SK-N-SH (cell line): ENCODE data around the gene ARHGAP26. TPM values are rescaled to one million over a fixed set of nuclear protein-coding genes. Genes with fewer than 3 reads are reported as not detected.

Experiments used
- GABPA ChIP-seq: IDR thresholded peaks from 2 replicates; pipeline ENCODE4 v1.4.0; 2012; ENCODE audit warnings: low read depth, mild to moderate bottlenecking
- JUND ChIP-seq: IDR thresholded peaks from 2 replicates; pipeline ENCODE4 v1.4.0; 2012
- MEF2A ChIP-seq: IDR thresholded peaks from 2 replicates; pipeline ENCODE4 v1.4.0; 2012; ENCODE audit warnings: low read depth, borderline replicate concordance
- NFIC ChIP-seq: IDR thresholded peaks from 2 replicates; pipeline ENCODE4 v1.4.0; 2012; ENCODE audit warnings: borderline replicate concordance
- POLR2AphosphoS5 ChIP-seq: IDR thresholded peaks from 2 replicates; pipeline ENCODE4 v1.6.1; 2012; ENCODE audit warnings: low read depth, low read length
- RCOR1 ChIP-seq: fragments of 150-350 bp; IDR thresholded peaks from 2 replicates; pipeline ENCODE4 v1.6.1; 2017; ENCODE audit warnings: antibody characterized with exemption, low read length
- RFX5 ChIP-seq: IDR thresholded peaks from 2 replicates; pipeline ENCODE4 v1.6.1; 2012; ENCODE audit warnings: mild to moderate bottlenecking, improper control_type of control experiment, low read length
- SMC3 ChIP-seq: IDR thresholded peaks from 2 replicates; pipeline ENCODE4 v1.6.1; 2012; ENCODE audit warnings: low read depth, low read length, improper control_type of control experiment
- TEAD4 ChIP-seq: IDR thresholded peaks from 2 replicates; pipeline ENCODE4 v1.4.0; 2012; ENCODE audit warnings: mild to moderate bottlenecking, borderline replicate concordance; ENCODE audit not compliant: insufficient read depth
- polyA plus RNA-seq, 3 experiments: library from polyadenylated mRNA; depleted of rRNA; stranded (reverse); fragments of >200 nt; gene quantifications; 2 replicates each; pipeline ENCODE4 v1.2.3, GENCODE V29; 2012
- TF ChIP-seq, protein P1 (sequence below): IDR thresholded peaks from 2 replicates; pipeline ENCODE4 v1.6.1; 2012; ENCODE audit warnings: mild to moderate bottlenecking, low read depth, low read length, moderate library complexity
- TF ChIP-seq, protein P2 (sequence below): IDR thresholded peaks from 2 replicates; pipeline ENCODE4; 2012
- TF ChIP-seq, protein P3 (sequence below): fragments of 150-350 bp; IDR thresholded peaks from 2 replicates; pipeline ENCODE4 v1.6.1; 2017; ENCODE audit warnings: antibody characterized with exemption, low read length, low read depth, borderline replicate concordance
- TF ChIP-seq, protein P4 (sequence below): IDR thresholded peaks from 2 replicates; pipeline ENCODE4 v1.4.0; 2012; ENCODE audit warnings: low read depth
- TF ChIP-seq, protein P5 (sequence below): IDR thresholded peaks from 2 replicates; pipeline ENCODE4 v1.4.0; 2012; ENCODE audit warnings: low read depth, borderline replicate concordance
- TF ChIP-seq, protein P6 (sequence below): fragments of 150-350 bp; IDR thresholded peaks from 2 replicates; pipeline ENCODE4 v1.6.1; 2016; ENCODE audit warnings: mild to moderate bottlenecking, low read depth, low read length

Gene ARHGAP26
- polyA plus RNA-seq, 1 of the 3 experiments (the other 2 are of a cell fraction): 6.1 TPM

DNA sequence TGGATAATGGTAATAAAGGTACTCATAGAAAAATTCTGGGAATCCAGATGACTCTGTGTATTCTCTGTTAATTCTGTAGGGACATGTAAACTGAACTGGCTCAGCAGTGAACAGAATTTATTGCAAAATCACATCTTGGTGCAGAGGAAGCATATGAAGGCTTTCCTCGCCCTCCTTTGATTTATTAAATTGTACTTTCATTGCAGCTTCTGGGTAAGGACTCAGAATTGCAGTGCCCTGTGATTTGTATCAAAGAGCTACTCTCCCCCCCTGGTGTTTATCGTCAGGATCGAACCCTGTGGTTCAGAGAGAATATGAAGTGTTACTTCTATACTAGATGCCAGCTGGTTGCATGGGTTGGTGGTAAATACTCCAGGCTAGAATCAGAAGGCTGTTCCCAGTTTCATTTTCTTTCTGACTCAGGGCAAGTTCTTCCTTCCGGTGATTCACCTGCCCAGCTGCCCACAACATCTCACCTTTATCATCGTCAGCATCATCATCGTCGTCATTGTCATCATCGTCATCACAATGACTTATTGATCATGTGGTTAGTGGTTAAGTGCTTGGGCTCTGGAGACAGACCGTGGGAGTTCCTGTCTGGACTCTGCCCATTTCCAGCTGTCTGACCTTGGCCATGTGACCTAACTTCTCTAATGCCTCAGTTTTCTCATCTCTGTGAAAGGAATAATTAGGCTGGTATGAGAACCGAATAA lies 238.8 kb downstream of the ARHGAP26 start (continued):
- TF ChIP-seq, protein P1, sequence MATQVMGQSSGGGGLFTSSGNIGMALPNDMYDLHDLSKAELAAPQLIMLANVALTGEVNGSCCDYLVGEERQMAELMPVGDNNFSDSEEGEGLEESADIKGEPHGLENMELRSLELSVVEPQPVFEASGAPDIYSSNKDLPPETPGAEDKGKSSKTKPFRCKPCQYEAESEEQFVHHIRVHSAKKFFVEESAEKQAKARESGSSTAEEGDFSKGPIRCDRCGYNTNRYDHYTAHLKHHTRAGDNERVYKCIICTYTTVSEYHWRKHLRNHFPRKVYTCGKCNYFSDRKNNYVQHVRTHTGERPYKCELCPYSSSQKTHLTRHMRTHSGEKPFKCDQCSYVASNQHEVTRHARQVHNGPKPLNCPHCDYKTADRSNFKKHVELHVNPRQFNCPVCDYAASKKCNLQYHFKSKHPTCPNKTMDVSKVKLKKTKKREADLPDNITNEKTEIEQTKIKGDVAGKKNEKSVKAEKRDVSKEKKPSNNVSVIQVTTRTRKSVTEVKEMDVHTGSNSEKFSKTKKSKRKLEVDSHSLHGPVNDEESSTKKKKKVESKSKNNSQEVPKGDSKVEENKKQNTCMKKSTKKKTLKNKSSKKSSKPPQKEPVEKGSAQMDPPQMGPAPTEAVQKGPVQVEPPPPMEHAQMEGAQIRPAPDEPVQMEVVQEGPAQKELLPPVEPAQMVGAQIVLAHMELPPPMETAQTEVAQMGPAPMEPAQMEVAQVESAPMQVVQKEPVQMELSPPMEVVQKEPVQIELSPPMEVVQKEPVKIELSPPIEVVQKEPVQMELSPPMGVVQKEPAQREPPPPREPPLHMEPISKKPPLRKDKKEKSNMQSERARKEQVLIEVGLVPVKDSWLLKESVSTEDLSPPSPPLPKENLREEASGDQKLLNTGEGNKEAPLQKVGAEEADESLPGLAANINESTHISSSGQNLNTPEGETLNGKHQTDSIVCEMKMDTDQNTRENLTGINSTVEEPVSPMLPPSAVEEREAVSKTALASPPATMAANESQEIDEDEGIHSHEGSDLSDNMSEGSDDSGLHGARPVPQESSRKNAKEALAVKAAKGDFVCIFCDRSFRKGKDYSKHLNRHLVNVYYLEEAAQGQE: no peak
- TF ChIP-seq RCOR1 (no peak), JUND (no peak), POLR2AphosphoS5 (no peak), GABPA (no peak), NFIC (no peak), RFX5 (no peak), MEF2A (no peak), TEAD4 (no peak), SMC3 (no peak)
- TF ChIP-seq, protein P2, sequence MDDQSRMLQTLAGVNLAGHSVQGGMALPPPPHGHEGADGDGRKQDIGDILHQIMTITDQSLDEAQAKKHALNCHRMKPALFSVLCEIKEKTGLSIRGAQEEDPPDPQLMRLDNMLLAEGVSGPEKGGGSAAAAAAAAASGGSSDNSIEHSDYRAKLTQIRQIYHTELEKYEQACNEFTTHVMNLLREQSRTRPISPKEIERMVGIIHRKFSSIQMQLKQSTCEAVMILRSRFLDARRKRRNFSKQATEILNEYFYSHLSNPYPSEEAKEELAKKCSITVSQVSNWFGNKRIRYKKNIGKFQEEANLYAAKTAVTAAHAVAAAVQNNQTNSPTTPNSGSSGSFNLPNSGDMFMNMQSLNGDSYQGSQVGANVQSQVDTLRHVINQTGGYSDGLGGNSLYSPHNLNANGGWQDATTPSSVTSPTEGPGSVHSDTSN: peak; percentile 59
- TF ChIP-seq, protein P3, sequence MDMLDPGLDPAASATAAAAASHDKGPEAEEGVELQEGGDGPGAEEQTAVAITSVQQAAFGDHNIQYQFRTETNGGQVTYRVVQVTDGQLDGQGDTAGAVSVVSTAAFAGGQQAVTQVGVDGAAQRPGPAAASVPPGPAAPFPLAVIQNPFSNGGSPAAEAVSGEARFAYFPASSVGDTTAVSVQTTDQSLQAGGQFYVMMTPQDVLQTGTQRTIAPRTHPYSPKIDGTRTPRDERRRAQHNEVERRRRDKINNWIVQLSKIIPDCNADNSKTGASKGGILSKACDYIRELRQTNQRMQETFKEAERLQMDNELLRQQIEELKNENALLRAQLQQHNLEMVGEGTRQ: no peak
- TF ChIP-seq, protein P4, sequence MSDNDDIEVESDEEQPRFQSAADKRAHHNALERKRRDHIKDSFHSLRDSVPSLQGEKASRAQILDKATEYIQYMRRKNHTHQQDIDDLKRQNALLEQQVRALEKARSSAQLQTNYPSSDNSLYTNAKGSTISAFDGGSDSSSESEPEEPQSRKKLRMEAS: no peak
- TF ChIP-seq, protein P5, sequence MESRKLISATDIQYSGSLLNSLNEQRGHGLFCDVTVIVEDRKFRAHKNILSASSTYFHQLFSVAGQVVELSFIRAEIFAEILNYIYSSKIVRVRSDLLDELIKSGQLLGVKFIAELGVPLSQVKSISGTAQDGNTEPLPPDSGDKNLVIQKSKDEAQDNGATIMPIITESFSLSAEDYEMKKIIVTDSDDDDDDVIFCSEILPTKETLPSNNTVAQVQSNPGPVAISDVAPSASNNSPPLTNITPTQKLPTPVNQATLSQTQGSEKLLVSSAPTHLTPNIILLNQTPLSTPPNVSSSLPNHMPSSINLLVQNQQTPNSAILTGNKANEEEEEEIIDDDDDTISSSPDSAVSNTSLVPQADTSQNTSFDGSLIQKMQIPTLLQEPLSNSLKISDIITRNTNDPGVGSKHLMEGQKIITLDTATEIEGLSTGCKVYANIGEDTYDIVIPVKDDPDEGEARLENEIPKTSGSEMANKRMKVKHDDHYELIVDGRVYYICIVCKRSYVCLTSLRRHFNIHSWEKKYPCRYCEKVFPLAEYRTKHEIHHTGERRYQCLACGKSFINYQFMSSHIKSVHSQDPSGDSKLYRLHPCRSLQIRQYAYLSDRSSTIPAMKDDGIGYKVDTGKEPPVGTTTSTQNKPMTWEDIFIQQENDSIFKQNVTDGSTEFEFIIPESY: no peak
- TF ChIP-seq, protein P6, sequence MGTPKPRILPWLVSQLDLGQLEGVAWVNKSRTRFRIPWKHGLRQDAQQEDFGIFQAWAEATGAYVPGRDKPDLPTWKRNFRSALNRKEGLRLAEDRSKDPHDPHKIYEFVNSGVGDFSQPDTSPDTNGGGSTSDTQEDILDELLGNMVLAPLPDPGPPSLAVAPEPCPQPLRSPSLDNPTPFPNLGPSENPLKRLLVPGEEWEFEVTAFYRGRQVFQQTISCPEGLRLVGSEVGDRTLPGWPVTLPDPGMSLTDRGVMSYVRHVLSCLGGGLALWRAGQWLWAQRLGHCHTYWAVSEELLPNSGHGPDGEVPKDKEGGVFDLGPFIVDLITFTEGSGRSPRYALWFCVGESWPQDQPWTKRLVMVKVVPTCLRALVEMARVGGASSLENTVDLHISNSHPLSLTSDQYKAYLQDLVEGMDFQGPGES: no peak
- TF ChIP-seq, all 33 proteins: peak for 5
